VCaP (cell line): Measurements from ENCODE around the gene CFDP1.

Experiments used
- H3K27ac ChIP-seq: fragments of 450-650 bp; 2 replicates; pipeline ENCODE4 v1.5.1; 2017
- TF ChIP-seq, protein P1 (sequence below): fragments of 450-650 bp; conservative IDR thresholded peaks from 2 replicates; pipeline ENCODE4 v1.5.1; 2017; ENCODE audit warnings: mild to moderate bottlenecking, moderate library complexity

CFDP1 gene

DNA sequence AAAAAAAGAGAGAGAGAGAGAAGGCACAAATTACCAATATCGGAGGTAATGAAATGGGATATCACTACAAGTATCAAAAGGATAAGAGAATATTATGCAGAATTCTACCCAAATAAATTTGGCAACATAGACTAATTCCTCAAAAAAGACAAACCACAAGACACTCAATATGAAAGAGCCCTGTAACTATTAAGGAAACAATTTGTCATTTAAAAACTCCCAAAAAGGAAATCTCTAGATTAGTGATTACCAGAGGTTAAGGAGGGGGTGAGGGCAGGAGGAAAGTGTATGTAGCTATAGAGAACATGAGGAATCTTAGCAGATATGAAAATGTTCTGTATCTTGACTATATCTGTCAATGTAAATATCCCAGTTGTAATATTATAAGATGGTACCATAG lies 54.0 kb downstream of the CFDP1 start:
- H3K27ac ChIP-seq: no peak overlapping the region
- TF ChIP-seq, protein P1, sequence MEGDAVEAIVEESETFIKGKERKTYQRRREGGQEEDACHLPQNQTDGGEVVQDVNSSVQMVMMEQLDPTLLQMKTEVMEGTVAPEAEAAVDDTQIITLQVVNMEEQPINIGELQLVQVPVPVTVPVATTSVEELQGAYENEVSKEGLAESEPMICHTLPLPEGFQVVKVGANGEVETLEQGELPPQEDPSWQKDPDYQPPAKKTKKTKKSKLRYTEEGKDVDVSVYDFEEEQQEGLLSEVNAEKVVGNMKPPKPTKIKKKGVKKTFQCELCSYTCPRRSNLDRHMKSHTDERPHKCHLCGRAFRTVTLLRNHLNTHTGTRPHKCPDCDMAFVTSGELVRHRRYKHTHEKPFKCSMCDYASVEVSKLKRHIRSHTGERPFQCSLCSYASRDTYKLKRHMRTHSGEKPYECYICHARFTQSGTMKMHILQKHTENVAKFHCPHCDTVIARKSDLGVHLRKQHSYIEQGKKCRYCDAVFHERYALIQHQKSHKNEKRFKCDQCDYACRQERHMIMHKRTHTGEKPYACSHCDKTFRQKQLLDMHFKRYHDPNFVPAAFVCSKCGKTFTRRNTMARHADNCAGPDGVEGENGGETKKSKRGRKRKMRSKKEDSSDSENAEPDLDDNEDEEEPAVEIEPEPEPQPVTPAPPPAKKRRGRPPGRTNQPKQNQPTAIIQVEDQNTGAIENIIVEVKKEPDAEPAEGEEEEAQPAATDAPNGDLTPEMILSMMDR: no peak

DNA sequence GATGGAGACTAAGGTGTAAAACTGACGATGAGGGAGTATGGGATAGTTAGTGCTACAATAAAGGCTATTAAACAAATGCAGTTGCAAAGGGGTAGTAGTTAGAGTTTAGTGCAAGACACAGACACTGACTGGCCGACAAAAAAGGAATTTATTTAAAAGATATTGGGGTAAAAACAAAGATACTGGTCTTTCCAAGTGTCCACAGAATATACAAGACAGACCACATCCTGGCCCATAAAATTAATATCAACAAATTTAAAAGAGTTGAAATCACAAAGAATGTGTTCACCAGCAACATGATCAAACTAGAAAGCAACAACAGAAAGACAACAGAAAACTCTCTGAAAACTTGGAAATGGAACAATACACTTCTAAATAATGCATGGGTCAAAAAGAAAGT lies 54.7 kb downstream of the CFDP1 start:
- H3K27ac ChIP-seq: no peak overlapping the region
- TF ChIP-seq, protein P1: no peak

DNA sequence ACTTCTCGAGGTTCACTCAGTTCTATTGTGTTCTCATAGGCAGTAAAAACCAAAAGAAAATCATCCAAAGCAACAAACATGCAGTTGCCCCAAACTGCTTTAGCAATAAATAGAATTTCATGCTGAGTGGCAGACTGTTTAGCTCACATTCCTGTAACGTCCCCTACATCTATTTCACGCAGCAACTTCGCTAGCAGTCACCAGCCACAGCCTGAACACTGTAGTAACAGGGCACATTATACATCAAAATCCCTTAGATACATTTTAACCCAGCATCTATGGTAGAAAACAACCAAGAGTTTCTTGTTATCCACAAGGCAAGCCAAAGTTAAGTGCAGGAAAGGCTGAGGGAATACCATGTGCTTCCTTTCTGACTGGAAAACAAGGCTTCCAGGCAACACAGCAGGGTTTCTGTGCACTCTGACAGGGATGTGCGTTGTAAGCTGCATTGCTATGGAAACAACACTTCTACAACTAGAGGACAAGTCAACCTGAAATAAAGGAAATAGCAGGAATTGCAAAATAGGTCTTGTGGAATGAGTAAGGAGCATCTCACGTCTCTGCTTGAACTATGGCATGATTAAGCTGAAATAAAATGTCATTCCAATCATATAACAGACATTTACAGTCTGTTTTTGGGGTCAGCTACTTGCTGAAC lies 55.4 kb downstream of the CFDP1 start:
- no peak overlapping the region for H3K27ac ChIP-seq
- TF ChIP-seq, protein P1: no peak

DNA sequence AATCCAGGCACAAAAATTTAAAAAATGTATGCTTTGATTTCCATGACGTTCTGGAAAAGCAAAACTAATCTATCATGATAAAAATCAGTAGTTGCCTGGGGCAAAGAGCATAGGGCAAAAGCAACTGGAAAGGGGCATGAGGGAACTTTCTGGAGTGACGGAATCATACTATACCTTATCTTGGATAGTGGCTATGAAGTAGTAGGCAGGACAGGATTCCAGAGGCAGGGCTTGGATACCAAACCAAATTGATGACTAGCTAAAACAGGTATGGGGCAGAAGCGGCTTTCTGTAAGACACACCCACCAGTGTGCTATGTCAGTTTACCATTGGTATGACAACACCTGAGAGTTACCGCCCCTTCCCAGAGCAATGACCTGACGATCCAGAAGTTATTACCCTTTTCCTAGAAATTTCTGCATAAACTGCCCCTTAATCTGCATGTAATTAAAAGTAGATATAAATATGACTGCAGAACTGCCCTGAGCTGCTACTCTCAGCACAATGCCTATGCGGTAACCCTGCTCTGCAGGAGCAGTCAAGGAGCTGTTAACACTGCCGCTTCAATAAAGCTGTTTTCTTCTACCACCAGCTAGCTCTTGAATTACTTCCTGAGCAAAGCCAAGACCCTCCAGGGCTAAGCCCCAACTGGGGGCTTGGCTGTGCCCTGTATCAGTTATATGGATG lies 56.7 kb downstream of the CFDP1 start:
- TF ChIP-seq, protein P1: no peak
- no peak overlapping the region for H3K27ac ChIP-seq

DNA sequence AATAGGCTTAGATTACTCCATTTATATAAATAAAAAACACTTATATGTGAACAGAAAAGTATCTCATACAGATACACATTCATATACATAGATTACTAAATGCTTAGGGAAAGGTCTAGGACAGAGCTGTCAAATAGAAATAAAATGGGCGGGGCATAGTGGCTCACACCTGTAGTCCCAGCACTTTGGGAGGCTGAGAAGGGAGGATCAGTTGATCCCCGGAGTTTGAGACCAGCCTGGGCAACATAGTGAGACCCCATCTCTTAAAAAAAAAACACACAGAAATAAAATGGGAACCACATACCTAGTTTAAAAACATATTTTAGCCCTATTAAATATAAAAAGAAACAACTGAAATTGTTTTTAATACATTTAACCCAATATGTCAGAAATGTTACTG lies 58.9 kb downstream of the CFDP1 start:
- H3K27ac ChIP-seq: no peak overlapping the region
- TF ChIP-seq, protein P1: no peak

DNA sequence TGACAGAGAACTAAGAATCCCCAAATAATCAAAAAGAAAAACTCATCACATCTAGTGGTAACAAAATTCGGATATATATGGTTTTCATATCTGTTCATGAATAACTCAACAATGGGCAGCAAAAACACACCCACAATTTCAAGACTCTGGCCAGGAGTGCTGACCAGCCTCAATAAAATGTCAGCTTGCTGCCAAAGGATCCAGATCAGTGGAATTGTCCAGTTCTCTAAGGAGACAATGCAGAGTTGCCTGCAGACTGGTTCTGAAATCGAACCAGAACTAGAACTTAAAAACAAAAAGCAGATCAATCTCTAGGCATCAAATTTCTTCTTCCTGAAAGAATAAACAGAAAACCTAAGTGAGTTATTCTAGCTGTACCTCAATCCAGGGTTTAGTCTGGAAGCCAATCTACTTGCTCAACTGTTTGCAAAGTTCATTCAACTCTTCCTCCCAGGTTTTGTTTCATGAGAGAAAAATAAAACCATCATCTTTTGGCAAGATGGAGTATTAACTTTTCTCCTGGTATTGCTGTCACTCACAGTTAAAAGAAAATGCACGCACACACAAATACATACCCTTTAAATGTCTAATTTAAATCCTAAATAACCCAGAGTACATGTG lies 61.0 kb downstream of the CFDP1 start:
- H3K27ac ChIP-seq: no peak overlapping the region

DNA sequence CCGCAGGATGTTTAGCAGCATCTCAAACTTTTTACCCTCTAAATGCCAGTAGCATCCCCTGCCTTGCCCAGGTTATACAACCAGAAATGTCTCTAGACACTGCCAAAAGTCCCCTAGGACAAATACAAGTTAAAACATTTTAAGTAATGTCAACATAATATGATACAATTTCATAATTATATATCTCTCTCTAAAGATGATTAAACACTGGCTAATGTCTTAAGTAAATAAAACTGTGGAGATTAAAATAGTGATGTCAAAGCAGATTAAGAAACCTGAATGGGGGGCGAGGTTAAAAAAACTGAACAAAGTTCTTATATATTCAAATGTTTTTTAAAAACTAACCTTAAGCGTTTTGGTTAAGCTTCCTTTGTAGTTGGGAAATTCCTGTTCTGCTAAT lies 62.1 kb downstream of the CFDP1 start:
- TF ChIP-seq, protein P1: no peak
- H3K27ac ChIP-seq: no peak overlapping the region

More for the DNA sequence above, 61.0 kb downstream of the CFDP1 start:
- TF ChIP-seq, protein P1: no peak
